Ecto neural progenitor cell (in vitro differentiated cells): ENCODE results near the gene NDRG4.
A peak's percentile ranks its signal among the peaks of the same experiment; 100 is the strongest.
"Not testable (repeated sequence)": the region's sequence is repeated elsewhere in the genome, so short reads cannot be mapped to it uniquely, and the experiment has no call there.

Source experiments
- DNase-seq: peaks from one replicate; pipeline ENCODE4 v3.0.0-alpha.2; 2018; ENCODE audit warnings: low spot score

NDRG4 gene

DNA sequence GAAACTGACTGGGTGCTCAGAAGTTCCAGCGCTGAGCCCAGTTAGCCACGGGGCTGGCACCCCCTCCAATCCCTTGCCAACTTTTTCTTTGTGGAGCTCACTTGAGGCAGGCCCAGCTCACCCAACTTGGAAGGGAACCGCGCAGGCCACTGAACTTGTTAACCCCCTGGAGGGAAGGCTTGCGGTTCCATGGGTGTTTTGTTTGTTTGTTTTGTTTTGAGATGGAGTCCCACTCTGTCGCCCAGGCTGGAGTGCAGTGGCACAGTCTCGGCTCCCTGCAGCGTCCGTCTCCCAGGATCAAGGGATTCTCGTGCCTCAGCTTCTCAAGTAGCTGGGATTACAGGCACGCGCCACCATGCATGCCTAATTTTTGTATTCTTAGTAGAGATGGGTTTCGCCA, 34.1 kb upstream of the NDRG4 start:
- no peak for DNase-seq

GRCh38 chr16:58466396-58466795, 33.5 kb upstream of the NDRG4 start:
- no peak for DNase-seq

- no peak for DNase-seq
These were observed 32.0 kb upstream of the NDRG4 start for GRCh38 chr16:58467905-58468304.

GRCh38 chr16:58471209-58471975, 28.6 kb upstream of the NDRG4 start:
- no peak for DNase-seq

- DNase-seq: no peak
These were observed 27.7 kb upstream of the NDRG4 start for GRCh38 chr16:58472266-58472665.

DNA sequence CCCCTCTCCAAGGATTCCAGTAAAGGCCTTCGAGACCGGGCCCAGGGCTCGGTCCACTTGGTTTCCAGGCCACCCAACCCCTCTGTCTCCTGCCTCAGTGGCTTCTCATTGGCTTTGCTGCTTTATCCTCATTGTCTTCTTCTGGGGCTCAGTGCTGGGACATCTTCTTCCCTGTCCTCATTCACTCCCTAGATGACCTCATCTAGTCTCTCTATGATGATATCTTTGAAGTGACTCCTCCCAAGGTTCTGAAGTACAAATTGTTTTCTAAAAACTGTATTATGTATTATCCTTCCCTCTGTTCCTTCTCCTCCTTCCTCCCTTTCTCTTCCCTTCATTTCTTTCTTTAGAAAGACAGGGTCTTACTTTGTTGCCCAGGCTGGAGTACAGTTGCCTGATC, 27.1 kb upstream of the NDRG4 start:
- DNase-seq: no peak

DNA sequence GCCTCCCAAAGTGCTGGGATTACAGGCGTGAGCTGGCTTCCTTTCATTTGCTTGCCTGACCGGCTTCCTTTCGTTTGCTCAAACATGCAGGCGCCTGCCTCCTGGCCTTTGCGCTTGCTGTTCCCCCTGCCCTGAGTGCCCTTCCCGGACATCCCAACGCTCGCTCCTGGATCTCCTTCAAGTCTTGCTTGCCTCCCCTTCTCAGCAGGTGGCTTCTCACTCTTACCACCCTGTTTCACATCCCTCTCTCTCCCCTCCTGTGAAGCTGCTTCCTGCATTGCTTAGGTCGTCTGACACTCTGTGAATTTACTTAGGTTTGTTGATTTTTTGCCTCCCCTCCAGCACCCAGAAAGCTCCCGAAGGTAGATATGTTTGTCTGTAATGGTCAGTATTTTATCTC, 25.6 kb upstream of the NDRG4 start:
- no peak for DNase-seq

- DNase-seq: no peak
These were observed 24.8 kb upstream of the NDRG4 start for GRCh38 chr16:58475091-58475619.

DNA sequence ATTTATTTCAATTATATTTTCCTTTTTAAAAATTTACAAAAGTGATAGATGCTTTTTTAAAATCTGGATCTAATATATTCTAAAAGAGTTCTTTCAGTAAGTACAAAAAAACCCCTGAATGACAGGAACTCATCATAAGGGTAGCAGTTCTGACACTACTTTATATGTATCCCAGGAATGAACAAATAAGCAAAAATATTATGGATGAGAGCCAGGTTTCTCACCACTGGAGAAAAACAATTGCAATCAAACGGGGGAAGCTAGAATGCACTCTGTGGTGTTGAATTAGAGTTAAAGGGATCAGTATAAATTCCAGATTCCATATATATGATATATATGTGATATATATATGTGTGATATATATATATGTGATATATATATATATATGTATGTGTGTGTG, 23.2 kb upstream of the NDRG4 start:
- DNase-seq: no peak

- no peak for DNase-seq
These were observed 21.5 kb upstream of the NDRG4 start for GRCh38 chr16:58478427-58478826.

DNA sequence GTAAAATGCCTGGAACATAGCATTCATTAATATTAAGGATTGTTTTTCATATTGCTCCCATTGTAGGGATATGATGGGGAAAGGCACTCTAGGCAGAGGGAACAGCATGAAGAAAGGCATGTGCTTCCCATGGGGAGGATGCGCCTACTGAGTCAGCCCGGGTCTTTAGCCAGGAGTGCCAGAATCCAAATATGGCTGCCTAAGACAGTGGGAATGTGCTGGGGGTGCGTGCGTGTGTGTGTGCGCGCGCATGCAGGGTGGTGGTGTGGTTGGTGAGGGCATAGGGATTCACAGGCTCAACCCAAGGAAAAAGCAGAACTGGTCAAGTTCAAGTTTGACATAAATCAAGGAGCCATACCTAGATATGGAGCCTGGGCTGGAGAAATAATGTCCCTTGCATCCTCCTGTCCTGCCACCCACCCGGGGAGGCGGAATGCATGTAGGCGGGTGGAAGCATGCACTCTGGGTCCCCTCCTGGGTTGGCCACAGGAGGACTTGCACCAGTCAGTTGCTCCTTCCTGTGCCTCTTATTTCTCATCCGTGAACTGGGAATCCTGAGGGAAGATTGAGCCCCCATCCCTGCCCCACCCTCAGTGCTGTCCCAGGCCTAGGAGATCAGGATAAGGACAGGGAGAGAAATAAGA, 18.6 kb upstream of the NDRG4 start:
- DNase-seq: no peak

DNA sequence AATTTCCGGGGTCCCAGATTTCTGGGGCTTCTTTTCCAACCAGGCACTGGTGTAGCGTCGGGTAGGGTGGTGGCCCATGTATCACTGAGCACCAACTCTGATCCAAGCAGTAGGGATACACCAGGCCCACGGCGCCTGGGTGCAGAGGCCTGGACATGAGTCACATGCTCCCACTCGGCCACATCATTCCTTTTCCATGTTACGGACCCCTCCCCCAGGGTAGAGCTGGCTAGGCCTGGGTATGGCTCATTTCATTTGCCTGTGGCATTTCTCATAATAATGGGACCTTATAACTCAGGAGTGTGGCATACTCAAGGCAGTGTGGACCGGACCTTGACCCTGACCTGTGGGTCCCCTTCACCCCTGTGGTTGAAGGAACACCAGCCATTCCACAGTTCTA, 18.0 kb upstream of the NDRG4 start:
- no peak for DNase-seq

GRCh38 chr16:58485184-58485887, 14.6 kb upstream of the NDRG4 start:
- no peak for DNase-seq

DNA sequence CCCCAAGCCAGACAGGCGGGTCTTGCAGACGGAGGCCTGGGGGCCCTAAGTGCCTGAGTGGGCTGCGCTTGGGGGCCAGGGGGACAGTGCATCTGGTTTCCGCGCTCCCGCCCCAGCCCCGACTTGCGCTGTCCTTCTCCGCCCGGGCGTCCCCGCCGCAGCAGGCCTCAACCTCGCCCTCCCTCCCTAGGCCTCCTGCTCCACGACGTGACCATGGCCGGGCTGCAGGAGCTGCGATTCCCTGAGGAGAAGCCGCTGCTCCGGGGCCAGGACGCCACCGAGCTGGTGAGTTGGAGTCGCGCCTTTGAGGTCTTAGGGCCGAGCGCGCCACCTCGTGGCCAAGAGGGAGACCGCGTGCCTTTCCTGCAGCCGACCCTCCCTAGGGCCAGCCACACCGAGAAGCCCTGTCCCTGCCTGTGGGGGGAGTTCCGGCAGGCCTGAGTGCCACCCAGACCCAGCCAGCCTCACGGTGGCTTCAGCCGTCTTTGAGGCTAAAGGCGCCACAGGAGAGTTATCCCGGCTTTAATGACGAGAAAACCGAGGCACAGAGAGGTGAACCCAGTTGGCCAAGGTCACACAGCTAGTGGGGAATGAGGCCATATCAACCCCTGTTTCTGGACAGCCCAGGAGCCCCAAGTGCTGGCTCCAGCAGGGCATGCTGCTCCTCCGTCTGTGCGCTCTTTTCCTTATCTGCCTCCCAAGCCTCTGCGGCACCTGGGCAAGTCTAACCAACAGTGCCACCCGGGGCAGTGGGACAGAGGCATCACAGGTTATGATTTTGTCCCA, 12.2 kb upstream of the NDRG4 start:
- peak; percentile 93 for DNase-seq

GRCh38 chr16:58488531-58488930, 11.4 kb upstream of the NDRG4 start:
- DNase-seq: no peak

GRCh38 chr16:58490065-58490464, 9.9 kb upstream of the NDRG4 start:
- DNase-seq: no peak

GRCh38 chr16:58490539-58490938, 9.4 kb upstream of the NDRG4 start:
- not testable (repeated sequence) for DNase-seq

GRCh38 chr16:58492066-58492465, 7.9 kb upstream of the NDRG4 start:
- DNase-seq: peak; percentile 37

- peak; percentile 64 for DNase-seq
These were observed 7.2 kb upstream of the NDRG4 start for GRCh38 chr16:58492735-58493134.

- peak; percentile 43 for DNase-seq
These were observed 6.0 kb upstream of the NDRG4 start for GRCh38 chr16:58493756-58494431.

DNA sequence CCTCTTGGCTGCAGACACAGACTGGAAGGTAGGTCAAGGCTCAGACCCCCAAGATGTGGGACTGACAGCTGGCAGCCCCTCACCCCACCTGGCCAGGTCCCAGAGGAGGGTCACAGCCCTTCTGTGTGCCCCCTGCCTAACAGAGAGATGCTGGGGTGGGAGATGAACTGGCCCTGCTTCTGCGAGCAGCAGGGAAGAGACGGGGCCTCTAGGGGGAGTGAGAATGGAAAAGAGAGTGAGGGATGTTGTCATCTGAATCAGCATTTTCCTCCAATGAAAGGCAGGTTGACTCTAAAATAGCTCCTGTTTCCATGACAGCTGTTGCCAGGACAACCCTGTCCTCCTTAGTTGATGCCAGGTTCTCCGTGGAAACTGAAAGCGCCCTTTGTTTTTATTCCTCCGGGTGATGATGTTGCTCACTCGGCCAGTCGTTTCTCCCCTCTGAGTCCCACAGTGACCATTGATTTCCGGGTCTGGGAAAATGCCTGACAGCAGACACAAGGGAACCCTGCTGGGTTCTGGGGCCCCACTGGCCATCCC, 4.9 kb upstream of the NDRG4 start:
- DNase-seq: peak; percentile 91
